Lower leg skin (tissue), 3 donors: ENCODE data around the gene GPR21.

Experiments
- CTCF ChIP-seq, 3 donors: fragments of 450-650 bp; IDR thresholded peaks; one replicate each; pipeline ENCODE4 v1.5.1; 2016; ENCODE audit warnings: antibody characterized with exemption in 3 of 3, mild to moderate bottlenecking in 3 of 3, moderate library complexity in 2 of 3
- POLR2A ChIP-seq, 2 donors: fragments of 450-650 bp; IDR thresholded peaks; one replicate each; pipeline ENCODE4 v1.6.1; 2016 to 2017; ENCODE audit warnings: antibody characterized with exemption in 2 of 2, mild to moderate bottlenecking in 1 of 2, moderate library complexity in 1 of 2

- TF ChIP-seq CTCF (IDR thresholded peaks at IDR 0.05) (no peak), POLR2A (IDR thresholded peaks at IDR 0.05) (no peak)
Measured at GRCh38 chr9:123069010-123069481, 35.6 kb downstream of the GPR21 start.
